NT2/D1 (cell line): Measurements from ENCODE around the gene DQX1.

Experiments
- DNase-seq: peaks from one replicate; pipeline ENCODE4 v3.0.0-alpha.2; 2011; ENCODE audit warnings: low read depth, low spot score
- H3K27me3 ChIP-seq: 2 replicates; pipeline ENCODE4 v1.6.0; 2011; ENCODE audit warnings: mild to moderate bottlenecking; ENCODE audit not compliant: insufficient read length, insufficient read depth
- H3K36me3 ChIP-seq: 2 replicates; pipeline ENCODE4 v1.6.1; 2011; ENCODE audit warnings: mild to moderate bottlenecking, low read length, mixed read lengths; ENCODE audit not compliant: insufficient read depth, insufficient read length
- H3K4me1 ChIP-seq: 2 replicates; pipeline ENCODE4 v1.5.1; 2011; ENCODE audit not compliant: insufficient read depth, insufficient read length
- H3K4me3 ChIP-seq: 2 replicates; pipeline ENCODE4 v1.5.1; 2011; ENCODE audit warnings: low read depth; ENCODE audit not compliant: insufficient read length
- H3K9ac ChIP-seq: 2 replicates; pipeline ENCODE4 v1.6.0; 2011; ENCODE audit warnings: low read depth; ENCODE audit not compliant: insufficient read length
- H3K9me3 ChIP-seq: 2 replicates; pipeline ENCODE4 v1.5.1; 2011; ENCODE audit warnings: mild to moderate bottlenecking, low read length; ENCODE audit not compliant: insufficient read depth
- SUZ12 ChIP-seq: IDR thresholded peaks from 2 replicates; pipeline ENCODE4 v1.6.1; 2011; ENCODE audit not compliant: insufficient read length, insufficient read depth; ENCODE audit errors: extremely low read depth
- YY1 ChIP-seq: IDR thresholded peaks from 2 replicates; pipeline ENCODE4 v1.6.1; 2011; ENCODE audit not compliant: insufficient read length, insufficient read depth
- ZNF274 ChIP-seq: IDR thresholded peaks from 2 replicates; pipeline ENCODE4 v1.6.1; 2011; ENCODE audit warnings: mild to moderate bottlenecking, low read depth, low read length

DQX1 gene, protein sequence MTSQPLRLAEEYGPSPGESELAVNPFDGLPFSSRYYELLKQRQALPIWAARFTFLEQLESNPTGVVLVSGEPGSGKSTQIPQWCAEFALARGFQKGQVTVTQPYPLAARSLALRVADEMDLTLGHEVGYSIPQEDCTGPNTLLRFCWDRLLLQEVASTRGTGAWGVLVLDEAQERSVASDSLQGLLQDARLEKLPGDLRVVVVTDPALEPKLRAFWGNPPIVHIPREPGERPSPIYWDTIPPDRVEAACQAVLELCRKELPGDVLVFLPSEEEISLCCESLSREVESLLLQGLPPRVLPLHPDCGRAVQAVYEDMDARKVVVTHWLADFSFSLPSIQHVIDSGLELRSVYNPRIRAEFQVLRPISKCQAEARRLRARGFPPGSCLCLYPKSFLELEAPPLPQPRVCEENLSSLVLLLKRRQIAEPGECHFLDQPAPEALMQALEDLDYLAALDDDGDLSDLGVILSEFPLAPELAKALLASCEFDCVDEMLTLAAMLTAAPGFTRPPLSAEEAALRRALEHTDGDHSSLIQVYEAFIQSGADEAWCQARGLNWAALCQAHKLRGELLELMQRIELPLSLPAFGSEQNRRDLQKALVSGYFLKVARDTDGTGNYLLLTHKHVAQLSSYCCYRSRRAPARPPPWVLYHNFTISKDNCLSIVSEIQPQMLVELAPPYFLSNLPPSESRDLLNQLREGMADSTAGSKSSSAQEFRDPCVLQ

DNA sequence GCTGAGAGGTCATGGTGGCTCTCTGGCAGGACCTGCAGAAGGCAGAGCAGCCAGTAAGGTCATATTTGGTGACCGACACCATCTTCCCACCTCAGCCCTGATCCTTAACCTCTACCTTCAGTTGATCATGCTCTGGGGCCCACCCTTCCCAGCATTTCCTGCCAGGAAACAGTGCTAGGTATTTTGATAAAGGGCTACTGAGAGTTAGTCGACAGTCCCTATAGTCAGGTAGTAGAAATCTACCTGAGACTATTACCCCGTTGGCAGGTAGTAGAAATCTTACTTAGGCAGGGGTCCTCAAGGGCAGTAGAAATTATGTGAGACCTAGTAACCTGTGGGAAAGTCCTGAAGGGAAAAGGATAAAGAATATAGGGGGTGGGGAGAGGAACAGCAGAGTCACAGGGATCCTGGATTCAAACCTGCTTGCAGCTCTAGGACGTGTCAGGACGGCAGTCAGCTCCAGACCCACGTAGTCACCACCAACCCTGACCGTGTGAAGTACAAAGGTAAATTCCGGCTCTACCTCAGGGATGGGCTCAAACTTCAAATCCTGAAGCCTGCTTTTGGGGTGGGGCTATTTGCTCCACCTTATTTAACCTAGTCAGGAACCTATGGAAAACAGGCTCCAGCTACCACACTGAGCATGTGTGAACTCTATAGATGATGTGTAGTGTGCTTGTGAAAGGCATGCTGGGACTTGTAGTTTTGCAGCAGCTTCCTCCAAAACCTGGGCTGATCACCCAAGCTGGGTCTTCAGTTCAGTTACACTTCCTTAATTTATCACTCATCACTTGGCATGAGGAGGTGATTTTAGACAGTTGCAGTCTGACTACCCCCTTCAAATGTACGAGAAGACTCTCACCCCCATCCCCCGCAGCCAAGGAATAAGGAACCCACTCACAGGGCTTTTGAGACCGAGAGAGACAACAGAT is at the start of gene DQX1:
DQX1 (minus strand) TSS at position 515 of the 932 bp plus-strand sequence; CDS start at position 13, 502 bp downstream.
- no peak for TF ChIP-seq ZNF274
- no peak for TF ChIP-seq SUZ12
- no peak for TF ChIP-seq YY1
- no peak within 1 kb of the TSS for H3K9ac ChIP-seq
- no peaks in the 10 kb centered on the region for H3K4me1 ChIP-seq
- H3K27me3 ChIP-seq = no peaks in the 10 kb centered on the region
- peaks cover 44% of the 10 kb centered on the region for H3K36me3 ChIP-seq
- no peak within 1 kb of the TSS for H3K4me3 ChIP-seq
- DNase-seq = no peak
- H3K9me3 ChIP-seq = no peaks in the 10 kb centered on the region

DNA sequence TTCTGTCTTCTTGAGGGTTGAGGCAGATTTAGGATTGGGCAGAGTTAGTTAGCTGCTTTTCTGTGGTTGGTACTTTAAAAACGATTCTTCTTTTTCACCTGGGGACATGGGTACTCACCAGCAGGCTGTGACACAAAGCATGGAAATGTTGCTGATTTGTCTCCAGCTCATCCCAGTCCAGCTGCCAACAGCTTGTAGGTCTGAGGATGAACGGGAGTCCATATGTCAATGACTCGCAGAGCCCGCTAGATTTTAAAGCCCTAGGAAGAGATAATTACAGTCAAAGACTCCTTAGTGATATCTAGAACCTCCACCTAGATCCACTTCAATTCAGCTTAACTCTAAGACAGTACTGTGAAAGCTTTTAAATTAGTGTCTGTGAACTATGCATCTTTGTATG is 49.3 kb upstream of the DQX1 start:
- no peaks in the 10 kb centered on the region for H3K4me1 ChIP-seq
- no peaks in the 10 kb centered on the region for H3K9me3 ChIP-seq
- no peaks in the 10 kb centered on the region for H3K36me3 ChIP-seq
- no peak for DNase-seq
- no peak overlapping the region for H3K4me3 ChIP-seq
- H3K9ac ChIP-seq = no peak overlapping the region
- H3K27me3 ChIP-seq = no peaks in the 10 kb centered on the region
- TF ChIP-seq ZNF274 = no peak
- no peak for TF ChIP-seq YY1
- TF ChIP-seq SUZ12 = no peak

DNA sequence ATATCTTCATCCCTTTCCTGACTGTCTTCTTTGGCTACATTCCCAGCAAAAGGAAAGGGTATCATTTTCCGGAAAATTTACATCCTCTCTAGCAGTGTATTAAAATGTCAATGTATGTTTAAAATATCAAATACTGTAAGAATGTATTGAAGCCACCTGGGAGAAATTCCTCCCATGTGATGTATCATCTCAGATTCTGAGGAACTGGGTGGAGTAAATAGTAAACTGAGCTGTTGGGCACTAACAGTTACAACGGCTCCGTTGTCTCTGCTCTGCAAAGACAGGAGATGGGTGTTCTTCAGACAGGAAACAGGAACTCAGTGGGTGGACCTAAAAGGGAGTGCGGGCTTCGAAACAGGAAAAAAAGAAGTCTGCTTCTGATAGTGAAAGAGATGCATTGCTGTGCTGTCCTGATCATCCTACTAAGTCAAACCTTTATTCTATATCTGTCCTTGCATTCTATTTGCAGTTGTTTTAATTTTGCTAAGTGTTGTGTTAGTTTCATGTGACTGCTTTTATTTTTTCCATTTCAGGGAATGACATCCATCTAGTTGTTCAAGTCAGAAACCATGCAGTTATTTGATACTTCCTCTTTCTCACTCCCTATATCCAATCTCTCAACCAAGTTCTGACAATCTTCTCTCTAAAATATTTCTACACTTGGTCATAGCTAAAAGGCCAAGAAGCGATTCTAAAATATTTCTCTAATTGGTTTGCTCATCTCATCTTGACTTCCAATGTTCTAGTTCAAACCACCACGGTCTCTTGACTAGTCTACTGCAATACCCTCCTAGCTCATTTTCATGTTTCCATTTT is 47.9 kb upstream of the DQX1 start:
- H3K4me1 ChIP-seq = no peaks in the 10 kb centered on the region
- TF ChIP-seq SUZ12 (no peak), ZNF274 (no peak), YY1 (no peak)
- no peak for DNase-seq
- H3K36me3 ChIP-seq = no peaks in the 10 kb centered on the region
- H3K27me3 ChIP-seq = no peaks in the 10 kb centered on the region
- no peak overlapping the region for H3K9ac ChIP-seq
- H3K4me3 ChIP-seq = no peak overlapping the region
- H3K9me3 ChIP-seq = no peaks in the 10 kb centered on the region

DNA sequence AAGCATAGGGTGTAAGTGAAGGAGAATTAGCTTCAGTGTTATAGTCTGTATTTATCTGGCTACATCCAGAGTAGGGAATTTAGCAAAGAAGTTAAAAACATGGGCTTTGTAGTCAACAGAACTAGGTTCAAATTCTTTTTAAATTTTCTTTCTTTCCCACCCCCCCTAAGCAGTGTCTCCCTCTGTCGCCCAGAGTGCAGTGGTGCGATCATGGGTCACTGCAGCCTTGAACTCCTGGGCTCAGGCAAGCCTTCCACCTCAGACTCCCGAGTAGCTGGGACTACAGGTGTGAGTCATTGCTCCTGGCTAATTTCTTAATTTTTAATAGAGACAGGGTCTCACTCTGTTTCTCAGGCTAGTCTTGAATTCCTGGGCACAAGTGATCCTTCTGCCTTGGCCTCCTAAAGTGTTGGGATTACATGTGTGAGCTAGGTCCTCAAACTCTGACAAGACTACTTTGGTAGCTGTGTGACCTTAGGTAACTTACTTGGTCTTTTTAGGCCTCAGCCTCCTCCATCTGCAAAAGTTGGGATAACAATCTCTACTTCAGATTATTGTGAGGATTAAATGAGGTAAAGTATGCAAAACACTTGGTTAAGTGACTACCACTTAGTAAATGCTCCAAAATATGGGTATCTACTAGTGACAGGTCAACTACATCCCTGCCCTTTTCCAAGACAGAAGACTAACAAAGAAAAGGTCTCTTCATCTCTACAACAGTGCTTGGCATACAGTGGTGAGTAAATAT is 46.3 kb upstream of the DQX1 start:
- Histone ChIP-seq H3K4me3 (no peak overlapping the region), H3K36me3 (peaks cover 4% of the 10 kb centered on the region), H3K9ac (no peak overlapping the region), H3K4me1 (no peaks in the 10 kb centered on the region), H3K9me3 (no peaks in the 10 kb centered on the region), H3K27me3 (no peaks in the 10 kb centered on the region)
- no peak for TF ChIP-seq YY1
- TF ChIP-seq ZNF274 = no peak
- TF ChIP-seq SUZ12 = no peak
- no peak for DNase-seq

DNA sequence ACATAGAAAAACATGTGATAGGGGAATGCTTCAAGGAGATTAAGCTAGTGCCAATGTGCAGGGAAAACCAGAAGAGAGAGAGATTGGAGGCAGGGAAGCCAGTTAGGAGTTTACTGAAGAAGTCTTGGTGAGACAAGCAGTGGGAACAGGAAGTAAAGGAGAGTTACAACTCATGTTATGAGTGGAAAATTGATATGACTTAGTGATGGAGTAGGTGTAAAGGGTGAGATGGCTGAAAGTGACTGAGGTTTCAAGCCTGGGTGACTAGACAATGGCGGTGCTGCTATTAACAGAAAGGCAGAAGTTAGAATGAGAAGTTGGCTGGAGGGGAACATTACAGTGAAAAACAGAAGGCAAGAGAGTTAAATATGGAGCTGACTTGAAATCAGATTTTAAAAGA is 45.0 kb upstream of the DQX1 start:
- no peak overlapping the region for H3K9ac ChIP-seq

DNA sequence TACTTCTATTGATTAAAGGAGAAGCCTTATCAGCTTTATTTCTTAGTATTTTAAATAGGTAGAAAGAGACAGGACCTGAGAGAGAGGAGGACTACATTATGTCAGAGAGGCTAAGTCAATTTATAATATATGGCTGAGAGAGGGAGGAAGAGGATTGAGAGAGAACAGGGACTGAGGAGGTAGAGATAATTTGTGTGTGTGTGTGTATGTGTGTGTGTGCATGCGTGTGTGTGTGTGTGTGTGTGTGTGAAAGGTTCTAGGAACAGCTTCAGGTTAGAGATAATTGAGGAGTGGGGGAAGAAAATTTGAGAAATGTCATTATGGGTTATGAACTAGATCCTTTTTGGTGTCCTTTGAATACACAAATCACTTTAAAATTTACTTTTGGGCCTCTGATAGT is 43.7 kb upstream of the DQX1 start:
- no peak for DNase-seq
- peaks cover 4% of the 10 kb centered on the region for H3K36me3 ChIP-seq
- no peaks in the 10 kb centered on the region for H3K9me3 ChIP-seq
- H3K4me3 ChIP-seq = no peak overlapping the region
- no peaks in the 10 kb centered on the region for H3K4me1 ChIP-seq
- TF ChIP-seq ZNF274 (no peak), SUZ12 (no peak)
- H3K27me3 ChIP-seq = no peaks in the 10 kb centered on the region
- H3K9ac ChIP-seq = no peak overlapping the region

More for the DNA sequence above, 45.0 kb upstream of the DQX1 start:
- H3K4me3 ChIP-seq = no peak overlapping the region
- H3K36me3 ChIP-seq = peaks cover 4% of the 10 kb centered on the region
- H3K9me3 ChIP-seq = no peaks in the 10 kb centered on the region
- no peak for DNase-seq
- TF ChIP-seq SUZ12 (no peak), YY1 (no peak), ZNF274 (no peak)
- no peaks in the 10 kb centered on the region for H3K4me1 ChIP-seq
- no peaks in the 10 kb centered on the region for H3K27me3 ChIP-seq
